Muscle layer of colon (tissue), 2 donors: ENCODE data around the gene ORAI2.

Source experiments
- H3K27ac ChIP-seq: one replicate; pipeline ENCODE4 v1.7.0; 2013; ENCODE audit warnings: low read depth, mild to moderate bottlenecking, low read length, moderate library complexity
- H3K27me3 ChIP-seq, 2 donors: one replicate each; pipeline ENCODE4 v1.7.0; 2013; ENCODE audit warnings: low read length in 2 of 2, mild to moderate bottlenecking in 2 of 2; ENCODE audit not compliant: insufficient read depth in 2 of 2, control insufficient read depth in 1 of 2
- H3K36me3 ChIP-seq: one replicate; pipeline ENCODE4 v1.7.0; 2013; ENCODE audit warnings: mild to moderate bottlenecking, low read length; ENCODE audit not compliant: insufficient read depth
- H3K4me1 ChIP-seq: one replicate; pipeline ENCODE4 v1.7.0; 2013; ENCODE audit warnings: mild to moderate bottlenecking, low read length; ENCODE audit not compliant: insufficient read depth
- H3K4me3 ChIP-seq, 2 donors: one replicate each; pipeline ENCODE4 v1.7.0; 2013; ENCODE audit warnings: low read length in 2 of 2, low read depth in 1 of 2, mild to moderate bottlenecking in 1 of 2, moderate library complexity in 1 of 2
- H3K9ac ChIP-seq: one replicate; pipeline ENCODE4 v1.7.0; 2013; ENCODE audit warnings: low read length
- H3K9me3 ChIP-seq: one replicate; pipeline ENCODE4 v1.7.0; 2013; ENCODE audit warnings: mild to moderate bottlenecking, low read length
- donor health status: abdominal sarcoma.
- donor health status: Adenocarcinoma of cecum.

ORAI2 gene

DNA sequence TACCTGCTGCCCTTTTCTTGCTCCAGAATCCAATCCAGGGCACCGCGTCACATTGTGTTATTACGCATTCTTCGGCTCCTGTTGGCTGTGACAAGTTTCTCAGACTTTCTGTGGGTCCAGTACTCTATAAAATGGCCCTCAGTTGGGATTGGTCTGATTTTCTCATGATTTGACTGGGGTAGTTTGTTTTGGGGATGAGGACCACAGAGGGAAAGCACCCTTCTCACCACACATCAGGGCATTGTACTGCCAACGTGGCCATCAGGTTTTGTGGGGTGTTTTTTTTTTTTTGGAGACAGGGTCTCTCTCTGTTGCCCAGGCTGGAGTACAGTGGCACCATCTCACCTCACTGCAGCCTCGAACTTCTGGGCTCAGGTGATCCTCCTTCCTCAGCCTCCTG is 17.0 kb upstream of the ORAI2 start:
- H3K9me3 ChIP-seq, result no peaks in the 10 kb centered on the region
- no peak overlapping the region for H3K27ac ChIP-seq
- no peak overlapping the region for H3K9ac ChIP-seq
- peaks cover 52% of the 10 kb centered on the region for H3K36me3 ChIP-seq
- H3K4me1 ChIP-seq, result no peaks in the 10 kb centered on the region
- no peak overlapping the region for H3K4me3 ChIP-seq
- no peaks in the 10 kb centered on the region for H3K27me3 ChIP-seq

DNA sequence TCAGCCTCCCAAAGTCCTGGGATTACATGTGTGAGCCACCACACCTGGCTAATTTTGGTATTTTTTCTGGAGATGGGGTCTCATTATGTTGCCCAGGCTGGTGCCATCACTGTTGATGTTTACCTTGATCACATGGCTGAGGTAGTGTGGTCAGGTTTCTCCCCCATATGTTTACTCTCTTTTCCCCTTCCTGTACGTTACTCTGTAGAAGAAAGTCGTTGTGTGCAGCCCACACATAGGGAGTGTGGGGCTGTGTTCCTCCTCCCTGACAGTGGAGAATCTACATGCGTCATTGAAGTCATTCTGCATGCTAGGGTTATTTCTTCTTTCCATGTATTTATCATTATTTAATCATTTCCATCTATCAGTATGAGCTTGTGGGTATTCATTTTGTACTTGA is 16.3 kb upstream of the ORAI2 start:
- no peak overlapping the region for H3K27ac ChIP-seq
- H3K27me3 ChIP-seq, result no peaks in the 10 kb centered on the region
- no peak overlapping the region for H3K4me3 ChIP-seq
- no peak overlapping the region for H3K9ac ChIP-seq
- H3K4me1 ChIP-seq, result no peaks in the 10 kb centered on the region
- peaks cover 52% of the 10 kb centered on the region for H3K36me3 ChIP-seq
- H3K9me3 ChIP-seq, result no peaks in the 10 kb centered on the region

DNA sequence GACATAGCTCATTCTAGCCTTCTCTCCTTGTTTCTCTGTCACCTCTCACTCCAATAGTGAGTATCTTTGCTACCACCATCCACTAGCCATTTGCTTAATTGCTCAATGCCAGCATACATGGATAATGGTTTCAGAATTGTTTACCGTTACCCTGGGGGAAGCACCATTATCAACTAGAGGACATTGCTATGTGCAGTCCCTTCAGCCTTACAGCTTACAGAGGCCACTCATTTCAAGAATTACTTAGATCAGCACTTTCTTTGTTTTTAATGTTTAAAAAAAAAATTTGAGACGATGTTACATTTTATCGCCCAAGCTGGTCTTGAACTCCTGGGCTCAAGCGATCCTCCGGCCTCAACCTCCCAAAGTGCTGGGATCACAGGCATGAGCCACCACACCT is 14.8 kb upstream of the ORAI2 start:
- H3K9ac ChIP-seq, result no peak overlapping the region
- no peaks in the 10 kb centered on the region for H3K4me1 ChIP-seq
- no peaks in the 10 kb centered on the region for H3K9me3 ChIP-seq
- no peak overlapping the region for H3K27ac ChIP-seq
- peaks cover 52% of the 10 kb centered on the region for H3K36me3 ChIP-seq
- H3K27me3 ChIP-seq, result no peaks in the 10 kb centered on the region
- no peak overlapping the region for H3K4me3 ChIP-seq

DNA sequence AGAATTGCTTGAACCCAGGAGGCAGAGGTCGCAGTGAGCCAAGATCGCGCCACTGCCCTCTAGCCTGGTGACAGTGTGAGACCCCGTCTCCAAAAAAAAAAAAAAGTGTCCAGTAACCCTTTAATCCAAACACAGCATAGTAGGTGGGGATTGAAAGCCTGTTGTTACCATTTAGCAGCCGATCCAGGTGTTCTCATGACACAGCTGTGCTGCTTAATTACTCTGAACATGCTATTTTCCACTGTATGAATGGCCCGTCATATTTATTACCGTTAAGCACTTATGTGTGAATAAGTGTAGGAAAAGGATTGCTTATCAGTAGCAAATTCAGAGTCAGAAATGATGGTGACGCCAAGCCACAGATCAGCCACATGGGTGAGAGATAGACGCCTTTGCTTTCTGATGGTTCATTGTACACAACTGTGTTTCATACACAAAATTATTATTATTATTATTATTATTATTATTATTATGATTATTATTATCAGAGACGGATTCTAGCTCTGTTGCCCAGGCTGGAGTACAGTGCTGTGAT is 11.6 kb upstream of the ORAI2 start:
- Histone ChIP-seq H3K27ac (no peak overlapping the region), H3K9ac (no peak overlapping the region), H3K9me3 (no peaks in the 10 kb centered on the region), H3K36me3 (peaks cover 48% of the 10 kb centered on the region), H3K4me1 (no peaks in the 10 kb centered on the region), H3K4me3 (no peak overlapping the region), H3K27me3 (no peaks in the 10 kb centered on the region)

DNA sequence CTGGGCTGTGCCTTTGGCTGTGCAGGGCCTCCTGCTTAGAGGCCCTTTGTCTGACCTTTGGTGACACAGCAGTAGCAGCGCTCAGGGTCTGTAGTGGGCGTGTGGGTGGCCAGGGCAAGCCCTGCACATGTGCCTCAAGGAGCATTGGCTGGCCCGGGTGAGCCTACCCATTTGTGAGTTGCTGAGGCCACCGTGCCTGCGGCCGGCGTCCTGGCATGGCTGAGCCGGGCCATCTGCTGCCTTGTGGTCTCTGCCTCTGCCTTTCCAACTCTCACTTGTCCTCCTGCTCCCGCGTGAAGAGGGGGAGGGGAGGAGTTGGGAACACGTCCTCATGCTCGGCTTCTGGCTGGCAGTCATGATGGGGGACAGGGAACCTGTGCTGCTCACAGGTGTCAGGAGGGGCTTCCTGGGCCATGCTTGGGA is 9.2 kb upstream of the ORAI2 start:
- no peak overlapping the region for H3K4me3 ChIP-seq
- H3K9me3 ChIP-seq, result no peaks in the 10 kb centered on the region
- no peak overlapping the region for H3K9ac ChIP-seq
- no peaks in the 10 kb centered on the region for H3K27me3 ChIP-seq
- no peaks in the 10 kb centered on the region for H3K4me1 ChIP-seq
- no peak overlapping the region for H3K27ac ChIP-seq
- peaks cover 47% of the 10 kb centered on the region for H3K36me3 ChIP-seq

DNA sequence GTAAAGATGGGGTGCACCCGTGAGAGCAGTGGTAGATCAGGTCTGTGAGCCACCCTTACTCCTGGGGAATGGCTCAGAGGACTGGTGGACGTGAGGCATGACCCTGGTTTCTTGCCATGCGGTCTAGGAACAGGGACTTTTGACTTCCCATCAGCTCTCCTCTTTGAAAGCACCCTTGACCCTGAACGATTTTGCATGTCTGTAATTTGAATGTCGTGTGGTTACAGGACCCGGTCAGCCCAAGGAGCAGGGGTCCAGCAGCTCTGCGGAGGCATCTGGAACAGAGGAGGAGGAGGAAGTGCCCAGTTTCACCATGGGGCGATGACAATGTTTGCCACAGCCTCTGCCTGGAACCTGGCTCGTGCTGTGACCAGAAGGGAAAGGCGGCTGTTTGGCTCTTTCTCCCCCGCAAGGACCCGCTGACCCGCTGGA is 8.6 kb upstream of the ORAI2 start:
- Histone ChIP-seq H3K9me3 (no peaks in the 10 kb centered on the region), H3K27me3 (no peaks in the 10 kb centered on the region), H3K4me1 (no peaks in the 10 kb centered on the region), H3K4me3 (no peak overlapping the region), H3K27ac (no peak overlapping the region), H3K36me3 (peaks cover 47% of the 10 kb centered on the region), H3K9ac (no peak overlapping the region)

DNA sequence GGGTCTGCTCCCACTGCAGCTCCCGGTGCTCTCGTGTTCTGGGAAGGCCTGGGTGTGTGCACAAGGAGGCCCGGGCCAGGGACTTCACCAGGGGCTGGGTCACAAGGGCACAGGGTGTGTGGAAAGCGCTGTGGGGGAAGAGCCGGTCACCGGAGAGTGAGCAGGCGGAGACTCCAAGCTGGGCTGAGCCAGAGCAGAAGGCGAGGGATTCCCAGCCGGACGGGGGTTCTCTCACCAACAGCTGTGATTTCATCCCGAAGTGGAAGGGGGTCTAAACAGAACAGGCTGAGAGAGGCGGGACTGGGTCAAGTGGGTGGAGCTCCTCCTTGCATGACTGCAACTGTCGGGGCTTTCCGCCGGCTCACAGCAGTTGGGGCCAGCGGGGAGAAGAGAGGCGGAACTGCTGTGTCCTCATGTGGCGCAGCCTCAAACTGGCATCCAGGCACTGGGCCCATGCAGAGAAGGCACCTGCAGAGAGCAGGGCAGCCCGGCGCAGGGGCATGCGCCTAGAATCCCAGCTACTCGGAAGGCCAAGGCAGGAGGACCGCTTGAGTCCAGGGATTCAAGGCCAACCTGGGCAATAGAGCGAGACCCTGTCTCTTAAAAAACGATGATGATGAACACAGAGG is 7.6 kb upstream of the ORAI2 start:
- H3K36me3 ChIP-seq, result peaks cover 42% of the 10 kb centered on the region
- H3K4me1 ChIP-seq, result no peaks in the 10 kb centered on the region
- H3K27ac ChIP-seq, result no peak overlapping the region
- H3K27me3 ChIP-seq, result no peaks in the 10 kb centered on the region
- no peak overlapping the region for H3K9ac ChIP-seq
- H3K4me3 ChIP-seq, result no peak overlapping the region
- no peaks in the 10 kb centered on the region for H3K9me3 ChIP-seq

DNA sequence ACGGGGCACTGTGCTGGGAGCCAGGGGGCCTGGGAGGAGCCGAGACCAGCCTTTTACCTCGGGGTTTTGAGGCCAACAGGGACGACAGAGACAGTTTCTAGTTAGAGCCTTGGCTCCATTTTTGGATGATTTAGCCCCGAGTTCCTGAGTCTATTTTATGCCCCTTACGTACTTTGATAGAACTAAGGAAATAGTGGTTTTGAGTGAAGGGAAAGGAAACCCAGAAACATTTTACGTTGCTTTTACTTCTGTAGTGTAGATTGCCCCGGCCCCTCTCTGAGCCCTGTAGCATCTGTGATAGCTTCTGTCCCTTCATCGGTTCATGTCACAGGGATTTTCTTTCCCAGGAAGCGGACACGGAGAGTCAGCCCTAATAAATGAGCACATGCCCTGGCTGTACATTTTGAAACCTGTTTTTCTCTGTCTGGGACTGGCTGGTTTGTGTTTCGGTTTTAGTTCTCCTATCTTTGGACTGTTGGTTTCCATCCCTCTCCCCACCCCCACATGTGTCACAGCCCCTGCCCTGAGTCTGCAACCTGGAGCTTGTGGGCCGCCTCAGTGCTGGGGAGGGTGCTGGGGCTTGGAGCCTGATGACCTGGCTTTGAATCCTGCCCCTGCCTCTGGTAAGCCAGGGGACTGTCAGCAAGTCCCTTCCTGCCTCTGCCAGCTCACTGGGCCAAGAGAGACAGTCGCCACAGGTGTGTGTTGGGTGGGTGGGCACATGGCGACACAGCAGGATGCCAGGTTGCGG is 6.9 kb upstream of the ORAI2 start:
- Histone ChIP-seq H3K36me3 (peaks cover 38% of the 10 kb centered on the region), H3K4me3 (no peak overlapping the region), H3K27me3 (no peaks in the 10 kb centered on the region), H3K9ac (no peak overlapping the region), H3K9me3 (no peaks in the 10 kb centered on the region), H3K4me1 (peaks cover under 1% of the 10 kb centered on the region), H3K27ac (no peak overlapping the region)

DNA sequence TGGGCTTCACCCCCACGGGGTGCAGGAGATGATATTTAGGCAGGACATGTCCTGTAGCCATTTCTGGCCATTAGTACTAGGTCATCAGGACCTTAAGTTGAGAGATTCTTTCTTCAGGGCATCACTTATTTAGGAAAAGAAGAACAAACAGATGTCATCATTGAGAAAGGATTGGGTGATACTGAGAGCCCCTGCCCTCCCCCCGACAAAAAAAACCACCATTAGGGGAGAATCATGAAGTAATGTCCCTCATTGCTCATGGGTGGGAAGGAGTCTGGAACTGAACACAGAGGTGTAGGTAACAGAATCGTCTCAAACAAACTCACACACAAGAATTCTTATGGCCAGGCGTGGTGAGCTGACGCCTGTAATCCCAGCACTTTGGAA is 6.4 kb upstream of the ORAI2 start:
- peaks cover 6% of the 10 kb centered on the region for H3K4me1 ChIP-seq
- no peaks in the 10 kb centered on the region for H3K27me3 ChIP-seq
- no peak overlapping the region for H3K27ac ChIP-seq
- H3K9ac ChIP-seq, result no peak overlapping the region
- H3K9me3 ChIP-seq, result no peaks in the 10 kb centered on the region
- peaks cover 34% of the 10 kb centered on the region for H3K36me3 ChIP-seq
- no peak overlapping the region for H3K4me3 ChIP-seq

DNA sequence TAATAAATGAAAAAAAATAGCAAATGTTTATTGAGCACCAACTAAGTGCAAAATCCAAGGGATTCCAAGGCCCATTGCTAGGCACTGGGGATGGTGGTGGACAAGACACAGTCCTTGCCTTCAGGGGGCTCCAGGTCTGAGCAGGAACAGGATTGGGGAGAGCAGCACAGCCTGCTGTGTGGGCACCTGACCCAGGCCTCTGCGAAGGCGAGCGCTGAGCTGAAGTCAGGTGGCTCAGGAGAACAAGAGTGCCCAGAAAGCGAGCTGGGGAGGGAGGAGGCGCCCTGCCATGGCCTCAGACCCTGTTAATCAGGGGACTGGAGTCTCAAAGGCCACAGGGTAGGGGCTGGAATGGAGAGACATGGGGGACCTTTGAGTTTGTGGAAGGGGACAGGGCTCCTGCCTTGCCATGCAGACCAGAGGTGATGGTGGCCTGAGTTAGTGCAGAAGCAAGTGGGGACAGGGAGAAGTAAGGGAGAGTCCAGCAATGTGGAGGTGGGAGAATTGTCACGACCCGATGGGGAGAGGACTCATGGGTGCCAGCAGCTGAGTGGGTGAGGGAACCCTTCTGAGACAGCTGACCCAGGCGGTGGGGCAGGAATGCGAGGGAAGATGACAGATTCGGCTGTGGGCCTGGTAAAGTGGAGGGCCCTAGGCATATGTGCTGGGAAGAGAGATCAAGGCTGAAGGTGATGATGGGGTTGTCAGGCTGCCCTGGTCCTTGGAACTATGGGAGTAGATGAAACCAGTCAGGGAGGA is 4.1 kb upstream of the ORAI2 start:
- Histone ChIP-seq H3K4me1 (peaks cover 12% of the 10 kb centered on the region), H3K4me3 (no peak overlapping the region), H3K36me3 (peaks cover 23% of the 10 kb centered on the region), H3K27ac (no peak overlapping the region), H3K9ac (no peak overlapping the region), H3K27me3 (no peaks in the 10 kb centered on the region), H3K9me3 (no peaks in the 10 kb centered on the region)

DNA sequence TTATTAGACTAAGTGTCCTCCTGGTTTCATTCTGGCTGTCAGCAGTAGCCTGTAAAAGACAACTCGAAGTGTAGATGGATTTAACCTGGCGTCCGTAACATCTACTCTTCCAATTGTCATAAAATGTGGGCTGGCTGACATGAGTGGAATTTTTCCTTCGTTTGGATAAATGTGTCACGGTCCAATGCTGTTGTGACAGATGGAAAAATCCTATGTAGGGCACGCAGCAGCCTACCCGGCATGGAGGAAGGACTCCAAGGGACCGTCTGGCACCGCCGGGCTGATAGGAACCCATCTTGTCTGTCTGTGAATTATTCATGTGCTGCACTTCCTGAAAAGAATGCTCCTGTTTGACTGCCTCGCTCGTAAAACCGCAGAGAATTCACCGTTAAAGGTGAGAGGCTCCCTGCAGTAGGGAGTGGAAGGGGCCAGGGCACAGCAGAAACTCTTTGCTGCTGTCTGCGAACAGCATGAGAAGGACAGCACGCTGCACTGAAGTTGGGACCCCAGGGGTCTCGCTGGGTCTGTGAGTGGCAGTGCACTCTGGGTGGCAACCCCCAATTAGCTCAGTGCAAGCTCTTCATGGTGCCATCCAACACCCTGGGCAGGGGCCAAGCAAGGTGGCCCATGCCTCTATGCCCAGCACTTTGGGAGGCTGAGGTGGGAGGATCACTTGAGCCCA is 1.6 kb upstream of the ORAI2 start:
- Histone ChIP-seq H3K27me3 (no peaks in the 10 kb centered on the region), H3K27ac (no peak overlapping the region), H3K36me3 (peaks cover 3% of the 10 kb centered on the region), H3K9me3 (no peaks in the 10 kb centered on the region), H3K4me3 (no peak overlapping the region), H3K4me1 (peaks cover 16% of the 10 kb centered on the region), H3K9ac (no peak overlapping the region)
